Daoy (cell line): ENCODE measurements around the gene ABTB2. TPM values are rescaled to one million over a fixed set of nuclear protein-coding genes. Genes with fewer than 3 reads are reported as not detected.

Source experiments
- DNase-seq: peaks from one replicate; pipeline ENCODE4 v3.0.0-alpha.2; 2015; ENCODE audit warnings: low read depth
- total RNA-seq: library from RNA; depleted of rRNA; stranded (reverse); fragments of >200 nt; shearing (Covaris generic); gene quantifications from 2 replicates; pipeline ENCODE4 v1.2.3, GENCODE V29; 2014

Gene ABTB2
- total RNA-seq, 1 experiment from 2014 or later, result 9.3 TPM

DNA sequence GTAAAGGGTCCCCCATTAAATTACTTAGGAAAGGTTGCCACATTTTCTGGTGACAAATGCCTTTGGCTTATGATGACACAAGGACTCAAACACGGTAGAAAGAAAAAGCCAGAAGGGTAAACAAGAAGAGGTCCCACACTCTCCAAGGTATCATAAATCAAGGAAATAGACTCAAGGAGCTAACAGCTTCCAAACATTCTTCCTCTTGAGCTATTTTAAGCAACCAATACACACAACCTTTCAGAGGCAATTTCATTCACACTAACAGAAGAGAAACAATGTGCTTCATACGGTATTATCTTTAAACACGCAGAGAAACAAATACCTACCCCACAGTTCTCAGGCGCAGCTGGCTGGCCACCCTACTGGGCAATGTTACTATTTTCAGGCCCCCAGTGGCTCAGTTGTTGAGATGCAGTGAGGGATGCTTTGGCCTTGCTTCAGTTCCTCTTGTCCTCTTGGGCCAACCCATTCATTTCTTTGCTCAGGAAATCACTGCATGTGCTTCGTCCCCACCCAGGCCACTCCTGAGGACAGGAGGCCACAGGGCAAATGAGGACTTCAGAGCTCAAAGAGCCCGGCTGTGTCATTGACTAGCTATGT, 15.8 kb downstream of the ABTB2 start:
- no peak for DNase-seq

DNA sequence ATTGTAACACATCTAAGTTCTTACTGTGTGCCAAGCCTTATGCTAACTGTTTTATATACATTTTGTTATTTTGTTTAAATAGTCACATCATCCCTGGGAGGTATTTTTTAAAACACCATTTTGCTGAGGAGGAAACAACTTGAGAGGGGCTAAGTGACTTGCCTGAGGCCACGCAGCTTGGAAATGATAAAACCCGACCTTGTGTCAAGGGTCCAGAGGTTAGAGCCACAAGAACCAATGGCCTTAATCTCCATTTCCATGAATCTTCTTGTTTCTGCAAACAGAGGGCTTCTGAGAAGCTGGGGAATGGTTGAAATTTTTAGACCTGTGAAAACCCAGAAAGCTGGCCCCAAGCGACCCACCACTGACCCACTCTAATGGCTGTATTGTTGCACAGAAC, 16.7 kb downstream of the ABTB2 start:
- no peak for DNase-seq

DNA sequence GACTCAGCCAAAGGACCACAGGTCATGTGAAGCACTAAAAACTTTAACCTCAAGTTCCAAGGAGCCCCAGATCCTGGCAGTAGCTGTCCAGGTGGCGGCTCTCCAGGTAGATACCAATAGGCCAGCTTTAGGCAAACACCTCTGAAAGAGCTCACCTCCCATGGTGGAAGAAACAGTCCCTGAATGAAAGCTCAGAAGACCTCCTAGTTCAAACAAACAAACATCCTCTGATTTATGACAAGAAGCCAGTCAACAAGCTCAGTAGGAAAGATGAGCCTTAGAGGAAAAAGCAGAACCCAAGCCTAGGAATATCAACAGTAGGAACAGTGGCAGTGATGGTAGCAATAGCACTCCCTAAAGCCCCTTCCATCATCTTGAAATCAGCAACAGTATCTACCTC, 17.2 kb downstream of the ABTB2 start:
- no peak for DNase-seq

DNA sequence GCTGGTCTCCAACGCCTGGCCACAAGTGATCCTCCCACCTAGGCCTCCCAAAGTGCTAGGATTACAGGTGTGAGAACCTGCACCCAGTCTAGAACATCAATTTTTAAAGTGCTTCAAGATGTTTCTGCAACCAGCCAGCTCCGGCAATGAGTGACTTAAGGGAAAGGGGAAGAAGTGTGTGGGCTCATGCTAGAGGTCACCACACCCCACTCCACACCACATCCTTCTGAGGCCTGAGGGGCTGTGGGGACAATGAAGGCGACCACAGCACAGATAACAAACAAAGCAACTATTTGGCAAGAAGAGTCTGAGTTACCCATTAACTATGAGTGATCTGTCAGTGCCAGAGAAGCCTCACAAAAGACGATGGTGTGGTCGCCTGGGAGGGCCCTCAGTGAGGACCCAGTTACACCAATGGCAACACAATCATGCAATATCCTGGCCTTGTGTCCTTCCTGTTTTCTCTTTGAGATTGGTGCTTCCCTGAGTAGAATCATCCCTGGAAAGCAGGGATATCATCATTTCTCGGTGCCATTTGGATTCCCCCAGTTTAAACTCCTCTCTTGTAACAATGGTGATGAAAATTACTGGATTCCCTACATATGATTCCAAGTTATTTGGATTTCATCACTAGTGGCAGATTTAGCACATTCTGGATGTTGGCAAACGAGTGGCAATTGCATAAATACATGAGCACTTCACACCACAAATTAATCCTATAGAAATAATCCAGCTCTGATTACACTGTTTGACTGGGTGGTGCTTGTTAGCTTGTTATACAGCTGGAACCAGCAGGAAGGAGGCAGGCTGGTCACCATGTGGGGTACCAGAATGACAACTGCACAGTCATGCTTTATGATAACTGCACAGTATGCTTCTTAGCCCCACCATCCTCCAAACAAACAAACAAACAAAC, 18.4 kb downstream of the ABTB2 start:
- DNase-seq, result peak; percentile 28

DNA sequence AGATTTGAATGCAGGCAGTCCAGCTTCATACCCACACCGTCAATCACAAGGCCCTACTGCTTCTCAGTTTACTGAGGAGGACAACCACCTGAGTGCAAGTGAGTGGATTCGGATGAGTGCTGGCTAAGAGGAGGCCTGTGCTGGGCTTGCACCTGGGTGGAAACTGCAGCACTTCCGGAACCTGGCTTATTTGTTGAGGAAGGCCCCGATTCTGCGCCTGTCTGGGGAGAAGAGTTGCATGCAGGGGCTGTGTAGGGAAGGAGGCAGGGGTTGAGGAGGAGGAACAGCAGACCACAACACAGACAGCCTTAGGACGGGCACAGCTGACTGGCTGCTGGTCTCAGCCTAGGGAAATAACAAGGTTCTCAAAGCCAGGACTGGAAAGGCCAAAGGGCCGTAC, 20.8 kb downstream of the ABTB2 start:
- DNase-seq, result no peak

DNA sequence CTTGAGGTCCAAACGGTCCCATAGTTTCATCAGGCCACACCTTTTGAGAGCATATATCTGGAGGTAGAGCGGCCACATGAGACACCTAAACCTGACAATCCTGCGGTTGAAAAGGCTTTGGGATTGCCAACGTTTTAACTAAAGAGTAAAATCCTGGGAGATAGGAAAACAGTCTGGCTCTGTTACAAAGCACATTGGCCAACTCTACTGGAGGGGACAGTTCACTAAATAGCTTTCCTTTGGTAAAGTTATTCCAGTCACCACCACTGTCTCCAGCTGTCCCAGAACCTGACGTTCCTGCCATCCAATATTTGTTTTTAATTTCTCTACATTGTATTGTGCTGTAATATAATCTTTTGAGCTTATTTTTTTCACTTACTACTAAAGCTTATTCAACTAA, 22.0 kb downstream of the ABTB2 start:
- no peak for DNase-seq

DNA sequence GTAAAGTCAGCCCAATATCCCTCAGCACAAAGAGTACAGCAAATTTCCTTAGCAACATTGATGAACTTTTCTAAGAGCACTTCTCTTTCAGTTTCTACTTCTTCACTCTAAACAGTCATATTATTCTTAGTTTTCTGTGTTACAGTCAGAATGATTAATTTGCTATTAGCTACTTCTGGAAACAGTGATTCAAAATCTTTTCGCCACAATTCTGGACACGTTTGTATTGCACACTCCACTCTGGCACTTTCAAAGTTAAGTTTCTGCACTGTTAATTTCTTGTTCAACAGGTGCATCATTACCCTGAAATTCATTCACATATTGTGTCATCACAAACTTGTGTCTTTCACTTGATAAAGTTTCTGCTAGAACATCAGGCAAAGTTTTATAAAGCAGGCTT, 22.5 kb downstream of the ABTB2 start:
- no peak for DNase-seq

DNA sequence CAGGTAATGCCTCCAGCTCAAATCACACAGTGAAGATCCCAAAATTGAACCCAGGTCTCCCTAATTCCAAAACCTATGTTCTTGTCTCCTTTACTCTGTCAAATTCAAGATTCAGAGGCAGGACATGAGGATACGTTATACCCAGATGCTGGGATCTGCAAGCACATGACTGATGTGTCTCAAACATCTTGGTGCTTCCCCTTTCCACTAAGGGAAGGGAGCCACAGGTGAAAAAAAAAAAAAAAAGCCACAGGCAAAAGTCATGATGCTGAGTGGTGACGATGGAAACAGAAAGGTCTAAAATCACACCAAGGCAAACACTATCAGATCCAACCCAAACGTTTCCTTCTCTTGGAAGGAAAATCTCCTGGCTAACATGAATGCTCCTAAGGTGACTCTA, 24.0 kb downstream of the ABTB2 start:
- DNase-seq, result no peak

DNA sequence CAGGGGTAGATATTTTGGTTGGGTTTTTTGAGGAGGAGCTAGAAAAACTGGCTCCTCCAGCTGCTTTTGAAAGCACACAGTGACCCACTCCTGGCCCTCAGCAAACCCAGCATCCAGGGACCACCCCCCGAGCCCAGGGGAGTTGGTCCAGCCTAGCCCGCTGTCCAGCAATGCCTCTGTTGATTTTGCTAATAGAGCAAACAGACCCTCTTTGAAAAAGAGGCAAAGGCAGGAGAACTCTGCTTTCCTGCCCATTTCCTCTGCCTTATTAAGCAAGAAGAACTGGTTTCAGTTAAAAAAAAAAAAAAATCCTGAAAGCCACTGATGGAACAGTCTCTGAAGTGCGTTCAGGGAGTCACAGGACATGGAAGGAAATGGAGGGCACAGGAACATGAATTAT, 25.3 kb downstream of the ABTB2 start:
- DNase-seq, result no peak

DNA sequence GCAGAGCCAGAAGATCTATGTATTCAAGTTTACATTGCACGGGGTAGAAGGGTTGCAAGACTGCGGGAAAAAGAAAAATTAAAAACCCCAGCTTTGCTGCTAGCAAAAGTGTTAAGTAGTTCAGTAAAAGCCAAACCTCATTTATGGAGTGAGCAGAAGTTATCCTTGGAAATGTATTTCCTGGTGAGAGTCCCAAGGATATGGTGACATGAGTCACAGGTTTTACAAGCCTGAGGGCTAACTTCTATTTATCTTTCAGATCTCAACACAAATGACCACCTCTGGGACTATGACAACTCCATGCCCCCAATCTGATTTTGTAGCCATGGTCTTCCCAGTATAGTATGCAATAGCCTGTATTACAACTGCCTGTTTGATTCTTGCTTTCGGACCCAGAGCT, 26.1 kb downstream of the ABTB2 start:
- peak; percentile 62 for DNase-seq

DNA sequence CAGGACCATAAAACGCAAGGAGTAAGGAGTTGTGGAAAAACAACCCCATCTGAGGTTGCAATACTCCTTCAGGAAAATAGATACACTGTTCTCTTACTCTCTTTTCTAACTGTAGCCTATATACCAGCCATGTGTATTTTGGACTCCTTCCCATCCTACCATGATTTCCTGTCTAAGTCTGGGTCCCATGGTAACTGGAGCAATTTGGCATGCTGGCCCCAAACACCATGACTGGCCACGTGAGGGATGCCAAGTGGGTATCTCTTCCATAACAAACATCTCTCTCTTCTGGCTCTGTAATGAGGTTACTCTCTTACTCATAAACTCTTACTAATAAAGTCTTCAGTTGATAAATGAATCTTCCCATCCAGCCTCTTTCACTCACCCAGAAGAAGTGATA, 26.5 kb downstream of the ABTB2 start:
- DNase-seq, result peak; percentile 94

DNA sequence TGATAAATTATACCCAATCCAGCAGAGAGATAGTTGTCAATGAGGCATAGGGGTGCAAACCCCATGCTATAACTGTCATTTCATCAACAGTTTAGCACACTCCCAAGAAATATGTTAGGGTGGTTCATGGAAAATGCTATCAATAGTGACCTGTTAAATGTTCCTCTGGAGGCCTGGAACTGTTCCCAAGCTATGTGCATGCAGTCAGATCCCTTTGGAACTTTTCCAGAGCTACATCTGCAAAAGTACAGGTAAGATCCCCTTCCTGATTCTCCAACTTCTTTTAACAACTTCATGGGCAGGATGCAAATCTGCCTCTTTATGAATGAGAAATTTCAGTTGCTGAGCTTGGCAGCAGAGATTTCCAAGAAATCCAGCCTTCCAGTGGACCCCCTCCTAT, 27.2 kb downstream of the ABTB2 start:
- DNase-seq, result no peak

DNA sequence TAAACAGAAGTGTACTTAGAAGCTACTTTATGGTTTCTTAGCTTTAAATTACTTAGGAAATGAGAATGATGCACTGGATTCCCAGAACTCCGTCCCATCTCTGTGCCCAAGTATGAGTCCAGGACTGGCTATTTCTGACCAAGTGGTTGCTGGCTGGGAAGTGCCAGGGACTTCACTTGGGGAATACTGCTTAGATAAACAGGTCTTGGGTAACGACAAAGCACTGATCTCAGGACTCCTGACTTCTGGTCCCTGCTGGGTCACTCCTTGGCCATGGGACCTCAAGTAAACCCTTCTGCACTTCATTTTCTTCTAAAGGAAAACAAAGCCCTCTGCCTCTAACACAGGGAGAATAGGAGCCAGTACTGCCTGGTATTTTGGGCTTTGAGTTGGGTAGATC, 27.9 kb downstream of the ABTB2 start:
- no peak for DNase-seq

DNA sequence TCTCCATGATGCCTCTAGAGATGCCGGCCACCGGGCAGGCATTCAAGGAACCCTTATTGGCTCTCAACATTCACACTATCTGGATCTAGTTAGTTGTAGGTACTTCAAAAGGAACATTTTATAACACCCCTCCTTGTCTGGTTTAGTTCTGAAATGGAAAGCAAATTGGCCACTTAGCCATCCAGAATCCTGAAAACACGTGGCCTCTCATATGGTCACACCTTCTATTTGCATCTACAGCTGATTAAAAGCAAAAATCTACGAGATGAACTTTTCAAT, 29.2 kb downstream of the ABTB2 start:
- no peak for DNase-seq

DNA sequence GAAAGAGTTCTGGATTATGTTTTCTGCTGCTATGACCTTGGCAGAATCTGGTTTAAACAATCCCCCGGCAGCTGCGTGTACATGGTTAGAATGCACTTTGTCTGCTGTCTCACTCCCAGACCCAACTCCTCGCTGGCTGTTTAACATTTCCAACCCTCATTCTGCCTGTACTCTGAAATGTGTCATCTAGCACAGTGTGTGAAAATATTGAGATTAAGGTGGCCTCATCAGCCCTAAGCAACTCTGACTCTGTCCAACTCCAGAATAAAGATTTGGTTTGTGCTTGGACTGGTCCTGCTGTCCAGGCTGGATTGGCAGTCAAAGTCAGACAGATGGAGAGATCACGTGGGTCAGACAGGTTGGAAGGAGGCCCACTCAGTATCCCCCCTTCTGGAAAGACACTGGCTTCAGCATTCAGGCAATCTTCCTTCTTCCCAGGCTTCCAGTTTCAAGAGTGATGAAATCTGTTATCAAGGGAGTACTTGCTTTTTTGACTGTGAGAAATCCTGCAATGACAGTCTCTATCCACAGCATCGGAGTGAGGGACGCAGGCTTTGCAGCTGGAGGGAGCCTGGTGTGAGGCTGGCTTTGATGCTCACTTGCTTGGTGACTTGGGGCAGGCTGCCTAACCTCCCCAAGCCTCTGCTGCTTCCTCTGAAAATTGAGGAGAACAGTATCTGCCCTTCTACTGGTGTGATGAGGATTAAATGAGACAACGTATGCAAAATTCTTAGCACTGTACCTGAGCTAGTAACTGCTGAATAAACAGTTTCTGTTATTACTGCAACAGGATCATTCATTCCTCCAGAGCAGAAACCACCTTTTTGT, 29.8 kb downstream of the ABTB2 start:
- DNase-seq, result no peak

DNA sequence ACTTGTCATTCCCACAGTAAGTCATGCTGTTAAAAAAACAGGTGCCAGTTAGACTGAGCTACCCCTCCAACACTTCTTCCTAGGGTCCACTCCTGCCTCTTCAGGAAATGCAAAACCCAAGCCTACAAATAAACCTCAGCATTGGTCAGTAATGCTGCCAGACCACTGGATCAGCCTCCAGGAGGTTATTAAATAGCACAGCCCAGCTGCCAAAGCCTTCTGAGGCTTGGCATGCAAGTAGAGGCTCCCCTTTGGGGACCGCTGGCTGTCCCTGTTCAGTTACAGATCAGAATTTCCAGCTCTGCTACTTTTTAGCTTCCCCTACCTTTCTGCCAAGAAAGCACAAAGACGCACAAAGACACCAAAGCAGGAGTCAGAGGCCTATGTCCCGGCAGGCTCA, 33.3 kb downstream of the ABTB2 start:
- no peak for DNase-seq

DNA sequence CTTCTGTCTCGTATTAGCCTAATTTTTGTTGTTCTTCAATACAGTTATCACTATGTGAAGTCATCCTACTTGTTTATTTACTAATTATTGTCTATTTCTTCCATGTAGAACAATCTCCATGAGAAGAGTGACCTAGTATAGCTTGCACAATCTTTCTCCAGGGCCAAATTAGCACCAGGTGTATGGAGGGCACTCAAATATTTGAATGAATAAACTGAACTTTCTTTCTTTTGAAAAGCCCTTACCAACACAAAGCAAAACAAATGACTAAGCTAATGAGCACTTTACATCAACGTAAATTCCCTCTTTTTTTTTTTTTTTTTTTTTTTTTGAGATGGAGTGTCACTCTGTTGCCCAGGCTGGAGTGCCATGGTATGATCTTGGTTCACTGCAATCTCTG, 34.2 kb downstream of the ABTB2 start:
- DNase-seq, result no peak

DNA sequence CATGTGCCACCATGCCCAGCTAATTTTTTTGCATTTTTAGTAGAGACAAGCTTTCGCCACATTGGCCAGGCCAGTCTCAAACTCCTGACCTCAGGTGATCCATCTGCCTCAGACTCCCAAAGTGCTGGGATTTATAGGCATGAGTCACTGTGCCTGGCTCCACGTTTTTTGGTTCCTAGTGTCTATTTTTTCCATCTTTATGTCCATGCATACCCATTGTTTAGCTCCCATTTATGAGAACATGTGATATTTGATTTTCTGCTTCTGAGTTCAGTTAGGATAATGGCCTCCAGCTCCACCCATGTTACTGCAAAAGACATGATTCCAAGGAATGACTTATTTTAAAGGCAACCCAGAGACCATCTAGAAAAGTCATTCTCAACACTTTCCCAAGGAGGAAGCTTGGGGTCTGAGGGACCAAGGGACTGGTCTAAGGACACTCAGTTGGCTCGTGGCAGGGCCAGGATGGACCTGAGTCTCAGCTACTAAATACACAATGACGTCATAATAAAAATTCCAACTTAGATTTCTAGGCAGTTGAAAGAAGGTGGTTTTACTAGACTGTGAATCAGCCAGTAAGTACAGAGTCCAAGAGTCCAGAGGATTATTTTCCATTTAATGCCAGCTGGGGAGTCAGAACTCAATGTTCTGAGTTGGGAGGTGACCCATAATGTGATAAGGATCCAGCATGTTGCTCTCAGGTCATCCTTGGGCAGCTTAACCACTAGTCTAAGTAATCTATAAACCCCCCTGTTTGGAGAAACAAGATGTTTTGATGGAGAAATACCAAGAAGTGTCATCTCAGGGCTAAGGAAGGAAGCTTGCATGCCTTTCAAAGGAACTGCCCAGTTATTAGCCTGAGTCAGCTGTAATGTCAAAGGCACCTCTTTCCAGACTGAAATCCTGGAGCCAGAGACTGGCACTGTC, 39.4 kb downstream of the ABTB2 start:
- peak; percentile 50 for DNase-seq

DNA sequence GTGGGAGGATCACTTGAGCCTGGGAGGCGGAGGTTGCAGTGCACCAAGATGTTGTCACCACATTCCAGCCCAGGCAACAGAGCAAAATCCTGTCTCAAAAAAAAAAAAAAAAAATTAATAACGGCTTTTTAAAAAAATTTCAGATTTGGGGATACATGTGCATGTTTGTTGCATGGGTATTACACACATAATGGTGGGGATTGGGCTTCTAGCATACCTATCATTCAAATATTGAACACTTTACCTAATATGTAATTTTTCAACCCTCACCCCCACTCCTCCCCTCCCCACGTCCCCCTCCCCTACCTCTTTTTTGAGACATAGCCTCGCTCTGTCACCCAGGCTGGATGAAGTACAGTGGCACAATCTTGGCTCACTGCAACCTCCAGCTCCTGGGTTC, 40.1 kb downstream of the ABTB2 start:
- no peak for DNase-seq

DNA sequence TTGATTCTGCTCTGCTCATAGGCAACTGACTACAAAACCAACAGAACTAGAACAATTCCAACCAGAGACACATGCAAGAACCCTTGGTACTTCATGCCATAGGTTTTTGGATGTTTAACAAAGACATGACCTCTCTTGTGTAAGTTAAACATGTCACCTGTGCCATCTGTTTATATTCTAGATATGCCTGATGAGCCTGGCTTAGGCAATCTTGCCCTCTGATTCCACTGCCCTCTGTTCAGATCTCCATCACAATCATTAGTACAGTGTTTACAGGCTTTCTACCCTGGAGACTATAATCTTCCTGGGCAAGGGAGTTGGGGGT, 40.8 kb downstream of the ABTB2 start:
- no peak for DNase-seq

DNA sequence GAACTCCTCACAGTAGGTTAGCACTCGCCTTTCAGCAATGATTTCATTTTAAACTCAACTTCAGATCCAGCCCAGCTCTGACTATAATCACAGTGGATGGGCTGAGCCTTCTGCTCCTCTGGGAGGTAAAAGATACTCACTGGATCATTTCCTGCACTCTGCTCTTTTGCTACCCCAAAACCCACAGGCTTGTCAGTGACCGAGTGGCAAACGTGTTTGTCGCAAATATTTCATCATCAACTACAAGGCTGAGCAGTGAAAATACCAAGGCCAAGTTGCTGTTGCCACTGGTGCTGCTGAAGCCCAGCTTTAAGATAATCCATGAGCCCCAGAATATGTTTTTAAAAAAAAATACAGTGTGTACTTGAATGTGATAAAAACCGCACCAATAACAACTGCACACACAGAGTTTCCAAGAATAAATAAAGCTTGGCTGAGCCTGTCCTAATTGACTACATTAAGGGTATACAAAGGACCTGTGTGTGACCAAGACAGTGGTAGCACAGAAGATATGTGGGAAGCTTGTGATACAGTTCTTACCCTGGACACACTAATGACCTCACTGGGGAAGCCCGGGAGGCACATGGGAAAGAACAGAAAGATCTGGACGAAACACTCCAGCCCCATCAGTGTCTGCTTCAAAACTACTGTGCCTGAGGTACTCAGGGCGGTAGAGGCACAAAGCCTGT, 41.3 kb downstream of the ABTB2 start:
- no peak for DNase-seq
